EH (cell line): ENCODE data around the gene SMOC1.
"Not testable (repeated sequence)": the region's sequence is repeated elsewhere in the genome, so short reads cannot be mapped to it uniquely, and the experiment has no call there.

Experiments used
- DNase-seq: peaks from one replicate; pipeline ENCODE4 v3.0.0-alpha.2; 2015; ENCODE audit warnings: low read depth

SMOC1 gene

DNA sequence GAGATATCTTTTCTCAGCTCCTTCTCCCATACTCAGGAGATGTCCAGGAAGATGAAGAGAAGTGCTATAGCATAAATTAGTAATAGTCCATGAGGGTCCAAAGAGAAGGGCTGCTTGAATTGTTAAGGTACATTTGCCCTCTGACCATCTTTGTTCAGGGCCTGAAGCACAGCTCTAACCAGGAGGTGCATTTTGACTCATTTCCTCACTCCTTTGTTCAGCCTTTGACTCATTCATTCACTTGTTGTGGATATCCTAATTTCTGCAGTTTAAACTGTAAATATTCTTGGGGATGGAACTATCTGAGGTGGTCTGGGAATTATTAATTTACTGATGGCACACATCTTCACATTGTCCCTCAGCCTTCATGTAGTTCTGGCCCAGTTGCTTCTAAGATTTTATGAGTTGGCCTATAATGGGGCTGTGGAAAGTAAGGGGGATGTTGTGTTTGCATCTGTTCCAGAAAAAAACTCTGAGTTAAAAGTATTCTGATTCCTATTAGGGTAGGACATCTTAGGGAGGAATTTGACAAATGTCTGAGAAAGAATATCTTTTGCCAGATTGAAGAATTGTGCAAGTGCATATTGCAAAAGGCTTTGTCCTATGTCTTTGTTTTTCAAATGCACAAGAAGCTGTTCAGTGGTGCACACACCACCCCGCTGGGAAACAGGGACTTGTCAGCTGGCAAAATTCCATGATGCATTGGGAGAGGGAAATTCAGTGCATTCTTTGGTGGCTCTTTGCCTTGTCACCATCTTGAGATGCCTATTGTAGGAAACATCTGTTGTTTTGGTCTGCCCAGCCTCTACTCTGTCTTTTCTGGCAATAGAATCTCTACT lies 22.1 kb downstream of the SMOC1 start:
- DNase-seq: no peak

- DNase-seq: not testable (repeated sequence)
Measured at GRCh38 chr14:69903046-69903445, 23.8 kb downstream of the SMOC1 start.

DNA sequence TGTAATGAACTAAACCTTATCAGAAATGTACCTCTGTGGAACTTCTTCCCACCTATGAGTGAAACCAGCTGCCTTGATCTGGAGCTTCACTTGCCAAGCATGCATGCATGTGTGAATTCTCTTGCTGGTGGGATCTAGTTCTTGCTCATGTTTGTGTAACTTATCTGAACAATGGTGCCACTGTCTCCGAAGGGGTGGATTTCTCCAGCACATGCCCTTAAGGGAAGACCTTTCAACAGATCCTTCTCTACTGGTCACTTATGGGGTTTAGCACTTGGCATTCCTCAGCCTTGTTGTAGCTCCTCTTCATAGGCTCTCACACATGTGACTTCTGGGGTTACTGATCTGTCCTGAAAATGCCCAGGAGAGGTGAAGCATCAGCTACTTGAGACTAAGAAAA lies 25.0 kb downstream of the SMOC1 start:
- DNase-seq: no peak

GRCh38 chr14:69906201-69906600 lies 27.0 kb downstream of the SMOC1 start:
- DNase-seq: no peak

- no peak for DNase-seq
Measured at GRCh38 chr14:69909826-69910550, 30.8 kb downstream of the SMOC1 start.

GRCh38 chr14:69910871-69911270 lies 31.7 kb downstream of the SMOC1 start:
- DNase-seq: no peak

GRCh38 chr14:69913686-69914085 lies 34.5 kb downstream of the SMOC1 start:
- no peak for DNase-seq

DNA sequence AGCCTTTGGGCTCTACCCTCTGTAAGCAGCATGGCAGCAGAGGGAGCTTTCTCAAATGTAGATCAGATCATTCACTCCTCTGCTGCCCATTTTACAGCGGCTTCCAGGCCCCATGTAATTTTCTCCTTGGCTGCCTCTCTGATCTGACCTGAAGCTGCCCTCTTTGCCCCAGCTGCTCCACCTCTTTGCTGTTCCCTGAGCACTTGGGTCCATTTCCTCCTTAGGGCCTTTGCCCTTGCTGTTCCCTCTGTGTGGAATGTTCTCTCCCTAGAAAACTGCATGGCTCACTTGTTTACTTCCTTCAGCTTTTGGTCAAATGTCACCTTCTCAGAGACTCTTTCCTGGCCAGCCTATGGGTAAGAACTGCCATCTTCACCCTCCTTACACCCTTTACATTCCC lies 37.2 kb downstream of the SMOC1 start:
- no peak for DNase-seq

DNA sequence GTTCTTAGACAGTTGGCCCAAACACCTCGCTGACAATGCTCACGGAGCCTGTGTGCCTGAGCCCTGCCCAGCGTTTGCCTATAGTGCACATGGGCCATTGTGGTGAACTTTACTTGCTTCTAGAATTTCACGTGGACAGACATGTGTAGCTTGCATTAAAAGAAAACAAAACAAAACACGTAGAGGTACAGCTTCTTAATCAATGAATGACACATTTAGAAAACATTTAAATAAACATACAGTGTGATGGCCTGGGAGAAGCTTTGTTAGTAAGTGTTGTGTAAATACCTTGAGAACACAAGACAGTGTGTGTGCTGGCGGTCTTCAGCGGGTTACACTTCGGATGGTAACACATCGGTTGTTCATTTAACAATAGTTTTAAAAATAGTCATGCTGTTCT lies 38.1 kb downstream of the SMOC1 start:
- DNase-seq: no peak

DNA sequence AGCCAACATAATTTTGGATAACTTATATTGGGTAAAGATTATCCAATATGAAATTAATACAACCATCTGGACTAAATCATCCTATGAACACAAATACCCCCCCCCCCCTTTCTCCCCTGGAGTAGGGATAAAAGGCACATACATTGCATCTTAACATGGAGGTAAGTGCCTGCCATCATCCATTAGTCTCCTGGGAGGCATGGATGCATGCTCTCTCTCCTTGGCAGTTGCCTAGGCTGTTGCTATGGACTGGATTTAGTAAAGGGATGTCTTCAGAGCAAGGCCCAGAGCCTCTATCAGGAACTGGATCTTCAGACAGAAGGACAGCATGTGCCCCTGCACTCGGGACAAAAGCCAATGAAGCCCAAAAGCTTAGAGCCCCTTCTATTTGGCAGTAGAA lies 40.6 kb downstream of the SMOC1 start:
- DNase-seq: no peak

DNA sequence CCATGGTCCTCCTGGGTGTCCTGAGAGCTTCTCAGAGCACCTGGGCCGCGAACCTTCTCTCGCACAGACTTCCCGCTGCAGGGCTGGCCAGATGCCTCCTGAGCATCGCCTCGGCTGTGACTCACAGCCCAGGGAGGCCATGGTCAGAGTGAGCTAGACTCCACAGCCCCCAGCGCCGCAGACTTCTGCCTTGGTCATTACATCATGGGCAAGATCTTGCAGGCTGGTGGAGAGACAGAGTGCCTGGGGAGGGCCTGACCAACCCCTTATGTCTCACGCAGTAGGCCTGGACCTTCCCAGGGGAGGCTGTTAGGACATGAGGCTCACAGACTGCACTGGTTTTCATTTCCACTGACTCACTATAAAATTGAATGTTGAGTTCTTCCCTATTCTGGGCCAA lies 41.8 kb downstream of the SMOC1 start:
- DNase-seq: no peak

- no peak for DNase-seq
Measured at GRCh38 chr14:69922198-69922597, 43.0 kb downstream of the SMOC1 start.

GRCh38 chr14:69924201-69924600 lies 45.0 kb downstream of the SMOC1 start:
- DNase-seq: no peak

DNA sequence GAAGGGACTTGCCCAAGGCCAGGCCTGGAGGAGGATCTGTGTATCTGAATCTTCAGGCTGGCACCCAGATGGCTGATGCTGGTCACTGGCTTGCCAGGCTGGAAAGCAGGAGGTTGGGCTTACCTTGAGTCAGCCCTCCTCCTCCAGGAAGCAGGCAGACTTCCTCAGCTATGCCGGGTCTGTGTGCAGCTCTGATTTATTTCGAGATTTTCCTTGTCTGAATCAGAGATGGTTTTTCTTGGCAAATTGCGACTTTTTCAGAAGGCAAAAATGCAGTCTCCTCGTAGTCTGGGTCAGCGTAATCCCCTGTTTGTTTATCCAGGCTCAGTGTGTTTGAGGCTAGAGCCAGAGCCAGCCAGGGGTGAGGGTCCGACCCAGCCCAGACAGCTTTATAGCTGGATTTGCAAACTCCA lies 48.9 kb downstream of the SMOC1 start:
- no peak for DNase-seq

- no peak for DNase-seq
Measured at GRCh38 chr14:69930780-69931379, 51.7 kb downstream of the SMOC1 start.

- DNase-seq: no peak
Measured at GRCh38 chr14:69931960-69932359, 52.7 kb downstream of the SMOC1 start.

GRCh38 chr14:69932391-69932790 lies 53.2 kb downstream of the SMOC1 start:
- DNase-seq: no peak

GRCh38 chr14:69933623-69934275 lies 54.5 kb downstream of the SMOC1 start:
- no peak for DNase-seq

- no peak for DNase-seq
Measured at GRCh38 chr14:69937367-69938081, 58.3 kb downstream of the SMOC1 start.

- DNase-seq: no peak
Measured at GRCh38 chr14:69938751-69939150, 59.5 kb downstream of the SMOC1 start.

DNA sequence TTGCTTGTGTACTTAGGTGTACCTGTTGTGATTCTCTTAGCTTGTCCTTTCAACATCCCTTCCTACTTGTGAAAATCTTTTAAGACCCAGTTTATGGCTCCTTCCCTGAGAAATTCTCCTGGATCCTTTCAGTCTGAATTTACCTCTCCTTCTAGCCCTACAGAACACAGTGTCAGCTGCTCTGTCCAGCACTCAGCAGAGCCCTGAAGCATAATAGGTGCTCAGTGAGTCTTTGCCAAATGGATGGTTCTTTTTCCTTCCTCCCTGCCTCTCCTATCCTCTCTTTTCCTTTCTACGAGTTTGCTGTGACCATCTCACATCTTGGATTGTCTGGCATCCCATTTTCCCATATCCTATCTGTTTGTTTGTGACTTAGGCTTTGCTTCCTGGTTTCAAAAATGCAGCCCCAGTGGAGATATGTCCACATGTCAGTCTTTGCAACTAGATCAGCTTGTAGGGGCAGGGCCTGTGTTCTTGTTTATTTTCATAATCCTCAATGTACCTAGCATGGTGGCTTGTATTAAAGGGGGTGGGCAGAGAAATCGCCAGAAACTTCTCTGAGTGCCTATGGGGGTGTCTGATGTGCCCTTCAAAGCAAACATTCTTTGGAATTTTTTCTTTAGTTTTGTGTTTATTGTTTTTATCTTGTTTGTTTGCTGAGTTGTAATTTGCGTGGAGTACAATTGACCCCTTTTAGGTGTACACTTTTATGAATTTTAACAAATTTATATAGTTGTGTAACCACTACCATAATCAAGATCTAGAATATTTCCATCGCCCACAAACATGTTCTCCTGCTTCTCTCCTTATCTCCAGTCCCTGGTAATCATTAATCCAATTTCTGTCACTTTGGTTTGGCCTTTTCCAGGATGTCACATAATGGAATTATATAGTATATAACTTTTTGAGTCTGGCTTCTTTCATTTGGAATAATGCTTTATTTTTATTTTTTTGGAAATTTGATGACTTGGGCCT lies 62.8 kb downstream of the SMOC1 start:
- no peak for DNase-seq
